Measurements from ENCODE around the gene CACNA1E.

Gene CACNA1E

GRCh38 chr1:181448461-181448860 lies 34.9 kb upstream of the CACNA1E start:
- H3K4me3 ChIP-seq (ENCODE audit: low read depth, low read length) = no peak overlapping the region
- TF ChIP-seq CTCF (IDR thresholded peaks at IDR 0.05; ENCODE audit: low read depth, low read length) = no peak

- no peak for TF ChIP-seq CTCF (IDR thresholded peaks at IDR 0.05; ENCODE audit: low read depth, low read length)
- H3K4me3 ChIP-seq (ENCODE audit: low read depth, low read length) = no peak overlapping the region
Observed at GRCh38 chr1:181451661-181452230, 31.6 kb upstream of the CACNA1E start.

GRCh38 chr1:181452746-181453145 lies 30.6 kb upstream of the CACNA1E start:
- no peak for TF ChIP-seq CTCF (IDR thresholded peaks at IDR 0.05; ENCODE audit: low read depth, low read length)
- H3K4me3 ChIP-seq (ENCODE audit: low read depth, low read length) = no peak overlapping the region

GRCh38 chr1:181453541-181454201 lies 29.6 kb upstream of the CACNA1E start:
- H3K4me3 ChIP-seq (ENCODE audit: low read depth, low read length) = no peak overlapping the region
- TF ChIP-seq CTCF (IDR thresholded peaks at IDR 0.05; ENCODE audit: low read depth, low read length) = no peak

GRCh38 chr1:181456551-181456950 lies 26.8 kb upstream of the CACNA1E start:
- no peak overlapping the region for H3K4me3 ChIP-seq (ENCODE audit: low read depth, low read length)
- TF ChIP-seq CTCF (IDR thresholded peaks at IDR 0.05; ENCODE audit: low read depth, low read length) = no peak

- H3K4me3 ChIP-seq (ENCODE audit: low read depth, low read length) = no peak overlapping the region
- no peak for TF ChIP-seq CTCF (IDR thresholded peaks at IDR 0.05; ENCODE audit: low read depth, low read length)
Observed at GRCh38 chr1:181458419-181458818, 24.9 kb upstream of the CACNA1E start.

- H3K4me3 ChIP-seq (ENCODE audit: low read depth, low read length) = no peak overlapping the region
- TF ChIP-seq CTCF (IDR thresholded peaks at IDR 0.05; ENCODE audit: low read depth, low read length) = no peak
Observed at GRCh38 chr1:181459067-181459466, 24.2 kb upstream of the CACNA1E start.

All from WI38 (cell line).